WTC11 (cell line): ENCODE measurements around the gene C1orf87. TPM values are rescaled to one million over a fixed set of nuclear protein-coding genes. Genes with fewer than 3 reads are reported as not detected.

Experiments
- ATAC-seq: fragments of 200-7000 bp; cut with Tn5 transposase; 2 replicates; pipeline ENCODE4 v1.10.0; 2021; ENCODE audit warnings: mild to moderate bottlenecking, moderate library complexity
- CTCF ChIA-PET: fragments of 300-600 bp; sonication (Branson Sonifier 250); formaldehyde crosslinking; loops from one replicate; lab custom pipeline; 2021; ENCODE audit warnings: antibody characterized with exemption; lab: Charles Lee
- POLR2A ChIA-PET: fragments of 350-600 bp; sonication (Branson Sonifier 250); formaldehyde crosslinking; loops from one replicate; lab custom pipeline; 2021; ENCODE audit warnings: antibody characterized with exemption; lab: Charles Lee
- DNase-seq: peaks from one replicate; pipeline ENCODE4 v3.0.0; 2021; ENCODE audit warnings: low spot score
- H3K27ac Mint-ChIP-seq: 2 replicates; pipeline ENCODE4 v1.8.0; 2021; ENCODE audit warnings: mixed read lengths
- H3K27me3 Mint-ChIP-seq: 2 replicates; pipeline ENCODE4 v1.8.0; 2021; ENCODE audit warnings: low read depth, mild to moderate bottlenecking, moderate library complexity, mixed read lengths
- H3K36me3 Mint-ChIP-seq: 2 replicates; pipeline ENCODE4 v1.8.0; 2021; ENCODE audit warnings: mixed read lengths
- H3K4me1 Mint-ChIP-seq: 2 replicates; pipeline ENCODE4 v1.8.0; 2022; ENCODE audit warnings: mixed read lengths
- H3K4me3 Mint-ChIP-seq: 2 replicates; pipeline ENCODE4 v1.8.0; 2021; ENCODE audit warnings: mild to moderate bottlenecking, moderate library complexity, mixed read lengths
- H3K9me3 Mint-ChIP-seq: 2 replicates; pipeline ENCODE4 v1.8.0; 2021; ENCODE audit warnings: mixed read lengths
- E2F4 ChIP-seq: sonication (generic); formaldehyde crosslinking; IDR thresholded peaks from 2 replicates; pipeline ENCODE4 v1.8.1; 2022; ENCODE audit warnings: low read depth, mild to moderate bottlenecking, moderate library complexity, missing genetic modification reagents, borderline replicate concordance
- ESRRA ChIP-seq: sonication (generic); formaldehyde crosslinking; IDR thresholded peaks from 2 replicates; pipeline ENCODE4 v1.8.1; 2022; ENCODE audit warnings: mild to moderate bottlenecking, missing genetic modification reagents, borderline replicate concordance
- GRHL2 ChIP-seq: fragments of 250-450 bp; sonication (Bioruptor Pico); IDR thresholded peaks from 2 replicates; pipeline ENCODE4 v1.8.0; 2022; ENCODE audit warnings: mild to moderate bottlenecking, moderate library complexity; ENCODE audit not compliant: insufficient replicate concordance, severe bottlenecking
- HMGA2 ChIP-seq: fragments of 250-450 bp; sonication (Bioruptor Pico); IDR thresholded peaks from 2 replicates; pipeline ENCODE4 v1.4.0; 2021; ENCODE audit warnings: mild to moderate bottlenecking, moderate library complexity
- IRF2 ChIP-seq: sonication (generic); formaldehyde crosslinking; IDR thresholded peaks from 2 replicates; pipeline ENCODE4 v1.8.0; 2022; ENCODE audit warnings: low read depth, missing genetic modification reagents, borderline replicate concordance
- JAZF1 ChIP-seq: fragments of 250-450 bp; sonication (Bioruptor Pico); IDR thresholded peaks from 2 replicates; pipeline ENCODE4 v1.9.0; 2021; ENCODE audit warnings: moderate library complexity, mild to moderate bottlenecking, inconsistent platforms
- NR2C2 ChIP-seq: sonication (generic); formaldehyde crosslinking; IDR thresholded peaks from 2 replicates; pipeline ENCODE4 v1.8.0; 2022; ENCODE audit warnings: mild to moderate bottlenecking, missing genetic modification reagents
- PRDM15 ChIP-seq: sonication (generic); formaldehyde crosslinking; IDR thresholded peaks from 2 replicates; pipeline ENCODE4 v1.8.0; 2022; ENCODE audit warnings: missing genetic modification reagents
- SMAD3 ChIP-seq: sonication (generic); formaldehyde crosslinking; IDR thresholded peaks from 2 replicates; pipeline ENCODE4 v1.8.0; 2022; ENCODE audit warnings: missing genetic modification reagents, mild to moderate bottlenecking, borderline replicate concordance
- SMAD4 ChIP-seq: sonication (generic); formaldehyde crosslinking; IDR thresholded peaks from 2 replicates; pipeline ENCODE4 v1.8.0; 2022; ENCODE audit warnings: mild to moderate bottlenecking, missing genetic modification reagents
- TEAD1 ChIP-seq: sonication (generic); formaldehyde crosslinking; IDR thresholded peaks from 2 replicates; pipeline ENCODE4 v1.8.0; 2022; ENCODE audit warnings: mild to moderate bottlenecking, missing genetic modification reagents
- ZBTB21 ChIP-seq: sonication (generic); formaldehyde crosslinking; IDR thresholded peaks from 2 replicates; pipeline ENCODE4 v1.8.1; 2023; ENCODE audit warnings: mild to moderate bottlenecking, missing genetic modification reagents, borderline replicate concordance
- ZNF138 ChIP-seq: sonication (generic); formaldehyde crosslinking; conservative IDR thresholded peaks from 2 replicates; pipeline ENCODE4 v1.8.1; 2022; ENCODE audit warnings: mild to moderate bottlenecking, moderate library complexity, missing genetic modification reagents
- ZNF512 ChIP-seq: sonication (generic); formaldehyde crosslinking; IDR thresholded peaks from 2 replicates; pipeline ENCODE4 v1.8.1; 2022; ENCODE audit warnings: missing genetic modification reagents, borderline replicate concordance
- total RNA-seq: library from RNA; stranded (reverse); gene quantifications from 3 replicates; pipeline ENCODE4 v1.2.3, GENCODE V29; 2021
- TF ChIP-seq, protein P1 (sequence below): sonication (generic); formaldehyde crosslinking; IDR thresholded peaks from 2 replicates; pipeline ENCODE4 v1.8.1; 2022; ENCODE audit warnings: mild to moderate bottlenecking, moderate library complexity, missing genetic modification reagents
- TF ChIP-seq, protein P2 (sequence below): fragments of 250-450 bp; sonication (Bioruptor Pico); IDR thresholded peaks from 2 replicates; pipeline ENCODE4 v1.9.0; 2021; ENCODE audit warnings: moderate library complexity, mild to moderate bottlenecking, inconsistent platforms, borderline replicate concordance
- TF ChIP-seq, protein P3 (sequence below): sonication (generic); formaldehyde crosslinking; IDR thresholded peaks from 2 replicates; pipeline ENCODE4 v1.8.0; 2022; ENCODE audit warnings: mild to moderate bottlenecking, missing genetic modification reagents
- TF ChIP-seq, protein P4 (sequence below): sonication (generic); formaldehyde crosslinking; IDR thresholded peaks from 2 replicates; pipeline ENCODE4 v1.8.1; 2022; ENCODE audit warnings: mild to moderate bottlenecking, missing genetic modification reagents, moderate library complexity, borderline replicate concordance

C1orf87 gene
- total RNA-seq, 1 experiment from 2014 or later: 0.22 TPM

DNA sequence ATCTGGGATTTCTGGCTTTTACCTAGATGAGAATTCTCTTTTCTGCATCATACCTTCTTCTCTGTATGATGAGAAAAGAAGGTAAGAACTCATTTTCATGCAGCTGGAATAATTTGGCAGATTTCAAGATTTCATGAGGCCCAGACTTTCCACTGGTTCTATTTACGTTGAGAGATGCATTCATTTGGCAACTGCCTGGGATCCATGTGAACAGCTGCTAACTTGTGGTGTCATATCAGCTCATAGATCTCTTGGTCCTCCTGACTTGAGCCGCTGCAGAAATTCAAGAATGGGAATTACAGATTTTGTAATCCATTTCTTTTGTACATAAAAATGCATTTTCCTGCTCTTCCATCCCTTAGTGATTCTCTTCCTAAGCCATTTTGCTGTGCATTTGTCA lies 17.1 kb upstream of the C1orf87 start (continued):
- TF ChIP-seq JAZF1 (CRISPR knock-in tag) (no peak), IRF2 (CRISPR knock-in tag) (no peak), ZNF138 (CRISPR knock-in tag) (no peak), PRDM15 (CRISPR knock-in tag) (no peak)

DNA sequence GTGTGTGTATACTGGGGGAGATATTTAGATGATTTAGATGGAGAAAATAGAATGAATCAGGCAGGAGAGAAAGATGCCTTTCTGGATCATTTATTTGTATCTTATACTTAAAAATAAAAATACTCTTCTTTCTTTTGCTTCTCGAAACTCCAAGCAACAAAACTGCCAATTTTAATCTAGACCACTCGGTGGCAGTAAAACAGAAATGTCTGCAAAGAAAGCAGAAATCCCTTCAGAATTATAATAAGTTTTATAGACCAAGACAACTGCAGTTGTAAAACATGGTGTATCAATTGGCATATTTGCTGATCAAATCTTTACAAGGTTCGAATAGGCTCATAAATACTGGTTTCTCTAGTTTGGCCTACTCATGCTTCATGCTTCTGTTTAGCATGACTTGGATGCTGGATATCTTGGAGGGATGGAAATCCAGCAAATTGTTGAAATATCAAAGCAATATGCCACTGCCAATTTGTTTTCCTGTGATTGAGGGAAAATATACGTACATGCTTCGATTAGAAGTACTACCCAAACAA lies 15.1 kb upstream of the C1orf87 start:
- H3K4me3 Mint-ChIP-seq: no peak overlapping the region
- H3K27ac Mint-ChIP-seq: no peak overlapping the region
- TF ChIP-seq E2F4 (CRISPR knock-in tag) (no peak), SMAD3 (no peak)
- no peaks in the 10 kb centered on the region for H3K27me3 Mint-ChIP-seq
- no peak for ATAC-seq
- ChIA-PET CTCF (no interaction called here), POLR2A (interaction anchor here (0.6 kb wide), 1 partner anchor 1290 kb away, joined by 3 read pairs; no protein-coding TSS in a partner anchor)
- H3K36me3 Mint-ChIP-seq: no peaks in the 10 kb centered on the region
- no peaks in the 10 kb centered on the region for H3K4me1 Mint-ChIP-seq
- DNase-seq: no peak
- no peaks in the 10 kb centered on the region for H3K9me3 Mint-ChIP-seq

DNA sequence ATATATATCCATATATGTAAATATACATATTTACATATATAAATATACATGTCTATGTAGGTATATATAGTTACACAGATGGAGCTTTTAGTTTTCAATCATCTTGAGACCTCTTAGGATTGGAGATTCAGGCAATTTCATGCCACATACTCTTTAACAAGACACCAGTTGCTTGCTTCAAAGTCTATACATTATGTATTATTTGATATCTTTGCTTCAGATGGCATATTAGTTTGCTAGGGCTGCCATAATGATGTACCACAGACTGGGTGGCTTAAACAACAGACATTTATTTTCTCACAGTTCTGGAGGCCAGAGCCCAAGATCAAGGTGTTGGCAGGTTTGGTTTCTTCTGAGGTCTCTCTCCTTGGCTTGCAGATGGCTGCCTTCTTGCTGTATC lies 14.1 kb upstream of the C1orf87 start:
- ATAC-seq (no peak), DNase-seq (no peak)
- Mint-ChIP-seq H3K4me1 (no peaks in the 10 kb centered on the region), H3K27me3 (no peaks in the 10 kb centered on the region), H3K36me3 (no peaks in the 10 kb centered on the region), H3K27ac (no peak overlapping the region), H3K9me3 (no peaks in the 10 kb centered on the region), H3K4me3 (no peak overlapping the region)
- ChIA-PET CTCF (no interaction called here), POLR2A (no interaction called here)
- TF ChIP-seq SMAD4 (CRISPR knock-in tag): no peak
- no peak for TF ChIP-seq GRHL2
- TF ChIP-seq, protein P1, sequence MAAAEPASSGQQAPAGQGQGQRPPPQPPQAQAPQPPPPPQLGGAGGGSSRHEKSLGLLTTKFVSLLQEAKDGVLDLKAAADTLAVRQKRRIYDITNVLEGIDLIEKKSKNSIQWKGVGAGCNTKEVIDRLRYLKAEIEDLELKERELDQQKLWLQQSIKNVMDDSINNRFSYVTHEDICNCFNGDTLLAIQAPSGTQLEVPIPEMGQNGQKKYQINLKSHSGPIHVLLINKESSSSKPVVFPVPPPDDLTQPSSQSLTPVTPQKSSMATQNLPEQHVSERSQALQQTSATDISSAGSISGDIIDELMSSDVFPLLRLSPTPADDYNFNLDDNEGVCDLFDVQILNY (CRISPR knock-in tag): no peak
- TF ChIP-seq, protein P2, sequence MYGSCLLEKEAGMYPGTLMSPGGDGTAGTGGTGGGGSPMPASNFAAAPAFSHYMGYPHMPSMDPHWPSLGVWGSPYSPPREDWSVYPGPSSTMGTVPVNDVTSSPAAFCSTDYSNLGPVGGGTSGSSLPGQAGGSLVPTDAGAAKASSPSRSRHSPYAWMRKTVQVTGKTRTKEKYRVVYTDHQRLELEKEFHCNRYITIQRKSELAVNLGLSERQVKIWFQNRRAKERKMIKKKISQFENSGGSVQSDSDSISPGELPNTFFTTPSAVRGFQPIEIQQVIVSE (CRISPR knock-in tag): no peak
- no peak for TF ChIP-seq NR2C2 (CRISPR knock-in tag)
- TF ChIP-seq, protein P3, sequence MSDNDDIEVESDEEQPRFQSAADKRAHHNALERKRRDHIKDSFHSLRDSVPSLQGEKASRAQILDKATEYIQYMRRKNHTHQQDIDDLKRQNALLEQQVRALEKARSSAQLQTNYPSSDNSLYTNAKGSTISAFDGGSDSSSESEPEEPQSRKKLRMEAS (CRISPR knock-in tag): no peak

DNA sequence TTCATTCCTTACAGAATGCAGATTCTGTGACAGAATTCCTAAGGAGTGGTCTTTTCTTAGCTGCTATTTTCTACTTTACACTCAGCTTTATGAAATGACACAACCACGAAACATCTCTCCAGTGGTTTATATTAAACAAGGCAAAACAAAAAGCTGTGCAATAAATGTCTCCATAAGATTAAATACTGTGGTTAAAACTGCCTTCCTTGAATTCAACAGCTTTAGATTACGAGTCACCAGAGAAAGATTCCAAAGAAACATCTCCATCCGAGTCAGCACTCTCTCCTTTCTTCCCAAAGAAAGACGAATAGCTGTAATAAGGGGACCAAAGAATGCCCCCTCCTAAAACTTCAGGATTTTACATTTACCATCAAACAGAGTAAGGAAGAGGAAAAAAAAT lies 4.6 kb upstream of the C1orf87 start:
- CTCF ChIA-PET: interaction anchor here (1.1 kb wide), 1 partner anchor 107 kb away, joined by 4 read pairs; no protein-coding TSS in a partner anchor
- H3K4me3 Mint-ChIP-seq: no peak overlapping the region
- POLR2A ChIA-PET: no interaction called here
- no peaks in the 10 kb centered on the region for H3K36me3 Mint-ChIP-seq
- H3K27me3 Mint-ChIP-seq: peaks cover 13% of the 10 kb centered on the region
- no peak for ATAC-seq
- H3K27ac Mint-ChIP-seq: no peak overlapping the region
- H3K9me3 Mint-ChIP-seq: no peaks in the 10 kb centered on the region
- peaks cover 7% of the 10 kb centered on the region for H3K4me1 Mint-ChIP-seq
- no peak for DNase-seq
- TF ChIP-seq ESRRA (CRISPR knock-in tag) (no peak), HMGA2 (CRISPR knock-in tag) (no peak), TEAD1 (CRISPR knock-in tag) (no peak), ZBTB21 (CRISPR knock-in tag) (no peak), E2F4 (CRISPR knock-in tag) (no peak), ZNF512 (CRISPR knock-in tag) (no peak)
- TF ChIP-seq, protein P4, sequence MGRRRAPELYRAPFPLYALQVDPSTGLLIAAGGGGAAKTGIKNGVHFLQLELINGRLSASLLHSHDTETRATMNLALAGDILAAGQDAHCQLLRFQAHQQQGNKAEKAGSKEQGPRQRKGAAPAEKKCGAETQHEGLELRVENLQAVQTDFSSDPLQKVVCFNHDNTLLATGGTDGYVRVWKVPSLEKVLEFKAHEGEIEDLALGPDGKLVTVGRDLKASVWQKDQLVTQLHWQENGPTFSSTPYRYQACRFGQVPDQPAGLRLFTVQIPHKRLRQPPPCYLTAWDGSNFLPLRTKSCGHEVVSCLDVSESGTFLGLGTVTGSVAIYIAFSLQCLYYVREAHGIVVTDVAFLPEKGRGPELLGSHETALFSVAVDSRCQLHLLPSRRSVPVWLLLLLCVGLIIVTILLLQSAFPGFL (CRISPR knock-in tag): no peak
